K562 (cell line): ENCODE measurements around the gene PHLDA3. TPM values are rescaled to one million over a fixed set of nuclear protein-coding genes. Genes with fewer than 3 reads are reported as not detected.

Experiments used
- ATAC-seq: fragments of 200-7000 bp; cut with Tn5 transposase; 3 replicates; pipeline ENCODE4 v1.9.1; 2020; ENCODE audit warnings: moderate library complexity
- BruUV-seq: library from RNA; stranded (reverse); fragments of 400-500 nt; replicated peaks from 2 replicates; lab custom pipeline; 2021; lab: Mats Ljungman, UMichigan
- CTCF ChIA-PET: fragments of 300-600 bp; formaldehyde crosslinking; extraction: SDS; loops from one replicate; lab custom pipeline; 2021; ENCODE audit warnings: low intra/inter-chr PET ratio; lab: Yijun Ruan, JAX
- POLR2A ChIA-PET: fragments of 300-600, 350-650 bp; sonication (Branson Sonifier 250); formaldehyde crosslinking; extraction: SDS; loops from one replicate; lab custom pipeline; 2021; ENCODE audit warnings: antibody characterized with exemption, inconsistent platforms; lab: Yijun Ruan, JAX
- DNase-seq, 4 experiments: peaks; one replicate each; pipeline versions ENCODE4 v3.0.0 to v3.0.0-alpha.2; 2011 to 2018; ENCODE audit warnings: low spot score in 3 of 4, mixed read lengths in 3 of 4; ENCODE audit errors: extremely low read depth in 1 of 4
- FAIRE-seq: peaks from 2 replicates; lab custom pipeline; 2011; peaks lifted over from hg19 to GRCh38; lab: Jason Lieb, UNC
- H2AFZ ChIP-seq: 2 replicates; pipeline ENCODE4 v1.6.0; 2011; ENCODE audit warnings: low read depth, low read length, control low read depth, inconsistent platforms
- H3K27ac ChIP-seq: fragments of 200-600 bp; 3 replicates; pipeline ENCODE4 v1.8.0; 2011; ENCODE audit warnings: low read depth, mild to moderate bottlenecking, control low read depth, inconsistent platforms, low read length, moderate library complexity, mixed read lengths; ENCODE audit errors: extremely low read depth
- H3K27me3 ChIP-seq, 2 experiments: fragments of 300-600 bp in 1 of 2; 2 replicates in 1 of 2; 3 replicates in 1 of 2; pipeline versions ENCODE4 v1.6.0 to v1.8.0; 2011; ENCODE audit warnings: inconsistent platforms in 2 of 2, low read length in 2 of 2, mild to moderate bottlenecking in 1 of 2, mixed read lengths in 1 of 2, moderate library complexity in 1 of 2; ENCODE audit not compliant: control insufficient read depth in 2 of 2, insufficient read depth in 2 of 2
- H3K36me3 ChIP-seq: fragments of 300-600 bp; 3 replicates; pipeline ENCODE4 v1.8.0; 2011; ENCODE audit warnings: mild to moderate bottlenecking, low read length, inconsistent platforms; ENCODE audit not compliant: control insufficient read depth, insufficient read depth
- H3K4me1 ChIP-seq, 2 experiments: fragments of 200-600 bp in 1 of 2; replicated peaks in 1 of 2; 2 replicates in 1 of 2; 3 replicates in 1 of 2; pipeline versions ENCODE4 v1.5.1 to v1.8.0; 2011; ENCODE audit warnings: inconsistent platforms in 2 of 2, low read length in 2 of 2, mild to moderate bottlenecking in 1 of 2, mixed read lengths in 1 of 2, moderate library complexity in 1 of 2; ENCODE audit not compliant: control insufficient read depth in 2 of 2, insufficient read depth in 2 of 2
- H3K4me2 ChIP-seq: 2 replicates; pipeline ENCODE4 v1.6.1; 2011; ENCODE audit warnings: low read length, control low read depth, inconsistent platforms, mixed read lengths; ENCODE audit not compliant: insufficient read depth
- H3K4me3 ChIP-seq: fragments of 200-600 bp; sonication (generic), shearing (Covaris generic); 2 replicates; pipeline ENCODE4 v1.5.1; 2016; ENCODE audit warnings: control low read depth, inconsistent platforms
- H3K79me2 ChIP-seq: fragments of 200-600 bp; 3 replicates; pipeline ENCODE4 v1.8.0; 2011; ENCODE audit warnings: low read length, inconsistent platforms; ENCODE audit not compliant: control insufficient read depth, insufficient read depth
- H3K9ac ChIP-seq, 2 experiments: 2 replicates each; pipeline versions ENCODE4 v1.6.0 to v1.6.1; 2011; ENCODE audit warnings: low read depth in 2 of 2, low read length in 2 of 2, control low read depth in 1 of 2, inconsistent platforms in 1 of 2, mild to moderate bottlenecking in 1 of 2, mixed read lengths in 1 of 2; ENCODE audit not compliant: insufficient read depth in 1 of 2
- H3K9me1 ChIP-seq: one replicate; pipeline ENCODE4 v1.6.0; 2011; ENCODE audit warnings: inconsistent platforms, mild to moderate bottlenecking, low read length, moderate library complexity; ENCODE audit not compliant: control insufficient read depth, insufficient read depth
- H3K9me3 ChIP-seq: replicated peaks from 2 replicates; pipeline ENCODE4 v1.5.1; 2011; ENCODE audit warnings: low read depth, low read length, inconsistent platforms; ENCODE audit not compliant: control insufficient read depth, insufficient read depth
- H4K20me1 ChIP-seq: replicated peaks from 2 replicates; pipeline ENCODE4 v1.6.1; 2011; ENCODE audit warnings: low read length, inconsistent platforms, mixed read lengths; ENCODE audit not compliant: control insufficient read depth, insufficient read depth
- CREM ChIP-seq: IDR thresholded peaks from 2 replicates; pipeline ENCODE4 v1.6.1; 2014; ENCODE audit warnings: antibody characterized with exemption, low read depth
- RAD21 ChIP-seq, 2 experiments: fragments of 250-450 bp in 1 of 2; fragments of 450-650 bp in 1 of 2; sonication (Bioruptor Pico) in 1 of 2; formaldehyde crosslinking in 1 of 2; IDR thresholded peaks in 1 of 2; conservative IDR thresholded peaks in 1 of 2; 2 replicates each; pipeline versions ENCODE4 v1.4.0 to v1.8.0; 2020 to 2022; ENCODE audit warnings: mild to moderate bottlenecking in 2 of 2, moderate library complexity in 1 of 2
- ZBTB34 ChIP-seq: fragments of 250-450 bp; sonication (Bioruptor Pico); IDR thresholded peaks from 2 replicates; pipeline ENCODE4 v1.8.0; 2021; ENCODE audit warnings: mild to moderate bottlenecking, moderate library complexity
- WGBS: fragments of 100-300 bp; shearing (Covaris generic); methylation state at CpG from one replicate; pipeline ENCODE4 v1.1.6; 2016; ENCODE audit warnings: low coverage, mixed read lengths; ENCODE audit not compliant: insufficient coverage; ENCODE audit errors: missing lambda C conversion rate; 5-methylcytosine and 5-hydroxymethylcytosine counted together
- in situ Hi-C: fragments of 300-500 bp; cut with MboI; formaldehyde crosslinking; loops from 4 replicates; pipeline ENCODE4 v1.15.0; 2018; ENCODE audit warnings: inconsistent platforms, mixed read lengths
- intact Hi-C: fragments of 100-400 bp; cut with micrococcal nuclease; formaldehyde crosslinking; loops from 2 replicates; pipeline ENCODE4 v1.14.2; 2022
- polyA plus RNA-seq, 8 experiments: library from polyadenylated mRNA; depleted of rRNA in 4 of 8; stranded (reverse) in 5 of 8; unstranded in 3 of 8; fragments of >200 nt; fragmentation: Nextera tagmentation in 2 of 8; fragmentation: Illumina TruSeq in 1 of 8; extraction: Ambion mirVana in 2 of 8; extraction: Trizol in 1 of 8; gene quantifications; 2 replicates each; pipeline versions ENCODE4 v1.2.1 to v1.2.3, GENCODE V29; 2011 to 2014; ENCODE audit warnings: inconsistent platforms in 1 of 8, missing spikeins in 1 of 8
- total RNA-seq, 7 experiments: library from RNA; depleted of rRNA in 6 of 7; stranded (reverse); fragments of >200 nt in 6 of 7; fragmentation: Illumina TruSeq in 2 of 7; extraction: Trizol in 2 of 7; gene quantifications; 2 replicates each; pipeline versions ENCODE4 v1.2.1 to v1.2.3, GENCODE V29; 2011 to 2021; ENCODE audit warnings: low replicate concordance in 1 of 7

Gene PHLDA3
- total and polyA plus RNA-seq, 9 of the 15 experiments (the other 6 are each of a cell fraction or from before 2014, with no cell fraction given) = 0.11 to 0.27 TPM; not detected in 7

GRCh38 chr1:201444792-201445191 lies 24.2 kb downstream of the PHLDA3 start (continued):
- 0 out of 4 replicates have a peak, but pooled peaks of 1 of the 2 experiments have one; percentile 2 for TF ChIP-seq RAD21 (CRISPR knock-in tag; conservative IDR thresholded peaks at IDR 0.05 in 1 of 2, IDR thresholded peaks at IDR 0.05 in 1 of 2)
- peak; percentile 78 for TF ChIP-seq CREM

- BruUV-seq = no TSS peak
- no peak overlapping the region for H2AFZ ChIP-seq
- H3K4me1 ChIP-seq = peaks cover 0 to 7% of the 10 kb centered on the region in 2 experiments; a peak in 2 of 5 replicates
- CTCF ChIA-PET = interaction anchor here (8.0 kb wide), 1 partner anchor 38 kb away, joined by 90 read pairs; no protein-coding TSS in a partner anchor
- H3K9me3 ChIP-seq = no peaks in the 10 kb centered on the region
- H3K36me3 ChIP-seq = no peaks in the 10 kb centered on the region
- H3K9me1 ChIP-seq = no peaks in the 10 kb centered on the region
- POLR2A ChIA-PET = interaction anchor here (0.6 kb wide), 1 partner anchor 33 kb away, joined by 3 read pairs; no protein-coding TSS in a partner anchor
- DNase-seq (no peak), ATAC-seq (no peak), FAIRE-seq (no peak)
- 3% methylated on average over 7 of the region's 7 CpGs for WGBS
- no peak overlapping the region for H3K27ac ChIP-seq
- no peak for TF ChIP-seq ZBTB34 (CRISPR knock-in tag)
- H3K27me3 ChIP-seq = peaks cover 8 to 19% of the 10 kb centered on the region in 2 experiments; a peak in 4 of 5 replicates
- no peaks in the 10 kb centered on the region for H3K79me2 ChIP-seq
- in situ Hi-C loops = no loop called here
- H4K20me1 ChIP-seq = no peaks in the 10 kb centered on the region
- no peak overlapping the region; a peak in 1 of 4 replicates for H3K9ac ChIP-seq
- H3K4me3 ChIP-seq = no peak overlapping the region
- no peak overlapping the region for H3K4me2 ChIP-seq
- intact Hi-C loops = loop anchor here (10.0 kb wide), 1 partner anchor 351 kb away; no protein-coding TSS in a partner anchor
Observed at GRCh38 chr1:201443747-201444146, 25.2 kb downstream of the PHLDA3 start.
